IMR-90 (cell line): ENCODE measurements around the gene UVSSA. TPM values are rescaled to one million over a fixed set of nuclear protein-coding genes. Genes with fewer than 3 reads are reported as not detected.

Experiments
- ATAC-seq: fragments of 200-7000 bp; cut with Tn5 transposase; 2 replicates; pipeline ENCODE4 v1.9.1; 2020; ENCODE audit warnings: low read depth, mild to moderate bottlenecking, moderate library complexity
- BruUV-seq: library from RNA; stranded (reverse); fragments of 400-500 nt; replicated peaks from 2 replicates; lab custom pipeline; 2021; lab: Mats Ljungman, UMichigan
- CTCF ChIA-PET: fragments of 300-600 bp; formaldehyde crosslinking; extraction: SDS; loops from one replicate; lab custom pipeline; 2021; ENCODE audit warnings: antibody characterized with exemption; lab: Yijun Ruan, JAX
- POLR2A ChIA-PET: fragments of 300-600 bp; sonication (Branson Sonifier 250); formaldehyde crosslinking; loops from one replicate; lab custom pipeline; 2022; ENCODE audit warnings: antibody characterized with exemption; ENCODE audit not compliant: unreplicated experiment; lab: Charles Lee
- DNase-seq: peaks from one replicate; pipeline ENCODE4 v3.0.0; 2013
- H2AFZ ChIP-seq: replicated peaks from 2 replicates; pipeline ENCODE3; 2013; ENCODE audit warnings: low read length, mild to moderate bottlenecking; ENCODE audit not compliant: poor library complexity
- H2AK5ac ChIP-seq: 2 replicates; pipeline ENCODE4 v1.6.1; 2013; ENCODE audit warnings: low read depth, low read length, inconsistent platforms
- H2AK9ac ChIP-seq: replicated peaks from 2 replicates; pipeline ENCODE3; 2013; ENCODE audit warnings: mild to moderate bottlenecking, low read depth, low read length, moderate library complexity; ENCODE audit not compliant: poor library complexity
- H2BK120ac ChIP-seq: 2 replicates; pipeline ENCODE4 v1.6.1; 2013; ENCODE audit warnings: low read depth, low read length, inconsistent platforms
- H2BK15ac ChIP-seq: 3 replicates; pipeline ENCODE4 v1.6.1; 2013; ENCODE audit warnings: low read depth, low read length, inconsistent platforms
- H2BK20ac ChIP-seq: 2 replicates; pipeline ENCODE4 v1.6.1; 2013; ENCODE audit warnings: low read depth, mild to moderate bottlenecking, inconsistent platforms, low read length, moderate library complexity
- H2BK5ac ChIP-seq: 2 replicates; pipeline ENCODE4 v1.6.1; 2013; ENCODE audit warnings: mild to moderate bottlenecking, low read depth, low read length, inconsistent platforms; ENCODE audit not compliant: poor library complexity, severe bottlenecking
- H3K14ac ChIP-seq: replicated peaks from 2 replicates; pipeline ENCODE4 v1.6.1; 2013; ENCODE audit warnings: low read depth, low read length, inconsistent platforms
- H3K18ac ChIP-seq: 2 replicates; pipeline ENCODE4 v1.6.1; 2013; ENCODE audit warnings: low read depth, low read length, control low read depth
- H3K23ac ChIP-seq: 2 replicates; pipeline ENCODE4 v1.6.1; 2013; ENCODE audit warnings: low read depth, low read length, inconsistent platforms
- H3K27ac ChIP-seq: 2 replicates; pipeline ENCODE4 v1.5.1; 2013; ENCODE audit warnings: mild to moderate bottlenecking, control low read depth, low read length; ENCODE audit not compliant: insufficient read depth
- H3K27me3 ChIP-seq: 2 replicates; pipeline ENCODE4 v1.6.1; 2013; ENCODE audit warnings: low read length; ENCODE audit not compliant: control insufficient read depth, insufficient read depth
- H3K36me3 ChIP-seq: 2 replicates; pipeline ENCODE4 v1.6.1; 2013; ENCODE audit warnings: low read length, mixed read lengths; ENCODE audit not compliant: control insufficient read depth, insufficient read depth
- H3K4ac ChIP-seq: 2 replicates; pipeline ENCODE4 v1.6.1; 2013; ENCODE audit warnings: low read depth, low read length, inconsistent platforms
- H3K4me1 ChIP-seq: 2 replicates; pipeline ENCODE4 v1.6.1; 2013; ENCODE audit warnings: low read length, mixed read lengths; ENCODE audit not compliant: control insufficient read depth, insufficient read depth
- H3K4me2 ChIP-seq: 2 replicates; pipeline ENCODE4 v1.6.1; 2013; ENCODE audit warnings: low read depth, mild to moderate bottlenecking, control low read depth, low read length, moderate library complexity
- H3K4me3 ChIP-seq: 2 replicates; pipeline ENCODE4 v1.5.1; 2013; ENCODE audit warnings: low read depth, mild to moderate bottlenecking, control low read depth, low read length, moderate library complexity; ENCODE audit not compliant: insufficient read depth
- H3K56ac ChIP-seq: 2 replicates; pipeline ENCODE4 v1.6.1; 2013; ENCODE audit warnings: low read length, inconsistent platforms; ENCODE audit not compliant: insufficient read depth; ENCODE audit errors: extremely low read depth
- H3K79me1 ChIP-seq, 2 experiments: 2 replicates each; pipeline ENCODE4 v1.6.1; 2013; ENCODE audit warnings: low read length in 2 of 2, inconsistent platforms in 1 of 2, low read depth in 1 of 2
- H3K9ac ChIP-seq: 2 replicates; pipeline ENCODE4 v1.6.1; 2013; ENCODE audit warnings: low read depth, low read length, control low read depth
- H3K9me1 ChIP-seq: 2 replicates; pipeline ENCODE4 v1.6.1; 2013; ENCODE audit warnings: low read length, inconsistent platforms; ENCODE audit not compliant: insufficient read depth
- H3K9me3 ChIP-seq: 2 replicates; pipeline ENCODE4 v1.6.1; 2013; ENCODE audit warnings: low read length; ENCODE audit not compliant: control insufficient read depth, insufficient read depth
- H4K20me1 ChIP-seq: 2 replicates; pipeline ENCODE4 v1.6.1; 2013; ENCODE audit warnings: low read length, inconsistent platforms; ENCODE audit not compliant: insufficient read depth
- H4K5ac ChIP-seq: 2 replicates; pipeline ENCODE4 v1.6.1; 2013; ENCODE audit warnings: mild to moderate bottlenecking, low read depth, low read length, control low read depth
- H4K8ac ChIP-seq, 2 experiments: 2 replicates each; pipeline ENCODE4 v1.6.1; 2013; ENCODE audit warnings: low read depth in 2 of 2, low read length in 2 of 2, control low read depth in 1 of 2, inconsistent platforms in 1 of 2
- H4K91ac ChIP-seq: 2 replicates; pipeline ENCODE4 v1.6.1; 2013; ENCODE audit warnings: low read depth, low read length, inconsistent platforms; ENCODE audit not compliant: insufficient read depth
- NFE2L2 ChIP-seq: fragments of 150-350 bp; IDR thresholded peaks from 2 replicates; pipeline ENCODE4 v1.6.1; 2016; ENCODE audit warnings: low read depth, mild to moderate bottlenecking, low read length
- RCOR1 ChIP-seq: IDR thresholded peaks from 2 replicates; pipeline ENCODE4 v1.6.1; 2012; ENCODE audit warnings: mild to moderate bottlenecking, low read length, improper control_type of control experiment; ENCODE audit not compliant: insufficient replicate concordance
- WGBS, 2 experiments: methylation state at CpG; one replicate each; pipeline versions ENCODE4 v1.1.5 to v1.1.7; 2013; ENCODE audit warnings: missing lambda C conversion rate in 2 of 2; ENCODE audit not compliant: insufficient read length in 1 of 2; ENCODE audit errors: extremely low coverage in 2 of 2; 5-methylcytosine and 5-hydroxymethylcytosine counted together
- dilution Hi-C: fragments of 300-500 bp; cut with HindIII; formaldehyde crosslinking; loops from one replicate; pipeline ENCODE4 v1.14.3; 2018; ENCODE audit warnings: low sequenced_read_pairs; ENCODE audit not compliant: unreplicated experiment
- in situ Hi-C: fragments of 300-500 bp; cut with MboI; formaldehyde crosslinking; loops from 3 replicates; pipeline ENCODE4 v1.14.3; 2019; ENCODE audit warnings: low sequenced_read_pairs, inconsistent platforms, mixed read lengths
- intact Hi-C: fragments of 100-400 bp; cut with micrococcal nuclease; formaldehyde crosslinking; loops from 2 replicates; pipeline ENCODE4 v1.10.0; 2022
- polyA plus RNA-seq, 3 experiments: library from polyadenylated mRNA; depleted of rRNA; stranded (reverse); fragments of >200 nt; gene quantifications; 2 replicates each; pipeline ENCODE4 v1.2.3, GENCODE V29; 2012; ENCODE audit warnings: low replicate concordance in 1 of 3
- total RNA-seq: library from RNA; depleted of rRNA; stranded (reverse); fragments of >200 nt; gene quantifications from 2 replicates; pipeline ENCODE4 v1.2.3, GENCODE V29; 2012

Gene UVSSA
- total and polyA plus RNA-seq, 2 of the 4 experiments (the other 2 are of a cell fraction), result 1.4 to 8.4 TPM

DNA sequence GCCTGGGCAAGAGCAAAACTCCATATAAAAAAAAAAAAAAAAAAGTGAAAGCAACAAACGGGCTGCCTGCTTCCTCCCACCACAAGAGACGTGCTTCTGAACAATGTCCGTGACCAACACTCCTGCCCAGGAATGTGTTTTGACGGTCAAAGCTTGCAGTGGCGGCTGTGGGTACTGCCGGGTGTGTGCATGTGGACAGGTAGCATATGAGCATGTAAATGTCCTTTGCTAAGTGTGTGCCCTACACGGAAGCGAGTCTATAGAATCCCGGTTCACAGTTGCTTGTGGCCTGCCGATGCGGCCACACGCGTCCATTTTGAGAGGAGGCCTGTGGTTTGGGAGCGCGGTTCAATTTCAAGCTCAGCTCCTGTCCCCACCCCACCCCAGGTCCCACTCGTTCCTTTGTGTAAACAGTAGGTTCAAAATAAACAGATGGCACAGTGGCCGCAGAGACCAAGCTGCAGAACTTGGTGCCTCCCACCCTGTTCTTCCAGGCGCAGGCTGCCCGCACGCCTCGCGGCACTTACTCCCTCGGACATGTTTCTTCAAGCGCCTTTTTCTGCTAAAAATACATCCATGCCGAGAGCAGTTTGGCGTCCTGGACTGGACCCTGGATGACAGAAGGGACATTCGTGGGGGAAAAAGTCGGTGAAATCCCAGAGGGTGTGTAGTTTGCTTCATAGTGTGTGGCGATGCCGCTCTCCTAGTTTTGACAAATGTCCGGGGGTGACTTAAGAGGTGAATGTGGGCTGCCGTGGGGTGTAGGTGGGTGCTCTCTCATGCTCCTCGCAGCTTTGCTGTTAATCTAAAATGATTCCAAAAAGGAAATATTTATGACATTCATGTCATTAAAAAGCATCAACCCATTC lies 70.7 kb downstream of the UVSSA start (continued):
- no peak for TF ChIP-seq NFE2L2

DNA sequence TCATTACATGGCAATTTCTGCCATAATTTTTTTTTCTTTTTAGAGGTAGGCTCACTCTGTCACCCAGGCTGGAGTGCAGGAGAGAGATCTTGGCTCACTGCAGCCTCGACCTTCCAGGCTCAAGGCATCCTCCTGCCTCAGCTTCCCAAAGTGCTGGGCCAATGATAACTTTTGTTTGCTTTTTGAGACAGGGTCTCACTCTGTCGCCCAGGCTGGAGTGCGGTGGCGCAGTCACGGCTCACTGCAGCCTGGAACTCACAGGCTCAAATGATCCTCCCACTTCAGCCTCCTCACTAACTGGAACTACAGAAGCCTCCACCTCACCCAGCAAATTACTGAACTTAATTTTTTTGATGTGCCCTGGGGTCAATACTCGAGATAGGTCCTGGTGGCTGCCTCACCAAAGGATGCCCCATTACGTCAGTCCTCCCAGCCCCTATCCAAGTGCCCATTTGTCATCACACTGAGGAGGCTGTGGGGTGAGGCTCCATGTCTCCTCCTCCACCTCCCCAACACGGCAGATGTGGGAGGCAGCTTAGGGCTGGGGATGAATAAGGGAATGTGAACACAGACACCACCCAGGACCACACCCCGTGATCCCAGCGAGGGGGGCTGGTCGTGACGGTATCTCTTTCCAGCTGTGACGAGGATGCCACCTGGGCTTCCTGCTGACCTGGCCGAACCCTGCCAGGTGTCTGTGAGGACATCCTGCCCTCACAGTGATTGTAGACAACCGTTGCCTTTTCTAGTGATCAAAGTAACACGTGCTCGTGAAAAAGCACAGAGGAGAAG lies 71.7 kb downstream of the UVSSA start:
- Histone ChIP-seq H3K4me2 (no peak overlapping the region), H3K14ac (no peak overlapping the region), H3K9me1 (no peaks in the 10 kb centered on the region), H2BK120ac (no peak overlapping the region), H2BK20ac (no peak overlapping the region), H3K18ac (no peak overlapping the region), H3K79me1 (no peaks in the 10 kb centered on the region), H3K23ac (no peak overlapping the region), H4K5ac (no peak overlapping the region), H2BK15ac (no peak overlapping the region), H3K4me3 (no peak overlapping the region), H2AFZ (no peak overlapping the region), H3K36me3 (no peaks in the 10 kb centered on the region), H2AK5ac (no peak overlapping the region), H4K91ac (no peak overlapping the region), H2BK5ac (no peak overlapping the region), H3K56ac (no peak overlapping the region), H3K9me3 (peaks cover 1% of the 10 kb centered on the region), H3K27me3 (peaks cover 36% of the 10 kb centered on the region), H3K4me1 (no peaks in the 10 kb centered on the region), H4K8ac (no peak overlapping the region), H3K27ac (no peak overlapping the region), H4K20me1 (no peaks in the 10 kb centered on the region), H3K4ac (no peak overlapping the region), H2AK9ac (no peak overlapping the region), H3K9ac (no peak overlapping the region)
- in situ Hi-C loops (no loop called here), intact Hi-C loops (no loop called here), dilution Hi-C loops (no loop called here)
- ChIA-PET POLR2A (no interaction called here), CTCF (no interaction called here)
- no TSS peak for BruUV-seq
- DNase-seq (no peak), ATAC-seq (no peak)
- no peak for TF ChIP-seq RCOR1
- no CpG with 5 or more reads among the region's 17 CpGs for WGBS, 2 experiments
